SK-N-MC (cell line): ENCODE data around the gene DZIP1L.

Experiments used
- EZH2 ChIP-seq: fragments of 200-600 bp; sonication (generic); IDR thresholded peaks from one replicate; pipeline ENCODE4 v1.6.1; 2017; ENCODE audit warnings: antibody characterized with exemption
- POLR2AphosphoS5 ChIP-seq: IDR thresholded peaks from 2 replicates; pipeline ENCODE4 v1.6.1; 2012; ENCODE audit warnings: mild to moderate bottlenecking, low read depth, low read length, borderline replicate concordance

- TF ChIP-seq EZH2 (no peak), POLR2AphosphoS5 (no peak)
These were observed 23.4 kb downstream of the DZIP1L start for GRCh38 chr3:138092023-138092422.
